Measurements from ENCODE around the gene RGS12. TPM values are rescaled to one million over a fixed set of nuclear protein-coding genes. Genes with fewer than 3 reads are reported as not detected.

The RGS12 gene
- total and polyA plus RNA-seq, 2 of the 8 experiments (the other 6 are each of a cell fraction or from before 2014, with no cell fraction given) = 6.0 to 16.4 TPM

- Histone ChIP-seq H2BK20ac (ENCODE audit: low read length) (no peak overlapping the region), H3K23me2 (ENCODE audit: low read depth, low read length) (no peaks in the 10 kb centered on the region; the same call in 1 of the 2 replicates), H2AFZ (ENCODE audit: low read length) (no peak overlapping the region), H2BK15ac (ENCODE audit: low read length) (peak overlapping the region; percentile 19; the same call in 1 of the 2 replicates), H4K5ac (ENCODE audit: insufficient read length, low read depth, low read length) (no peak overlapping the region), H3K27me3 (replicated peaks in 1 of 4; ENCODE audit: control insufficient read depth in 3 of 4, extremely low read depth in 1 of 4, insufficient read depth in 3 of 4, low read length in 3 of 4) (no peaks in the 10 kb centered on the region), H2BK12ac (ENCODE audit: low read depth, low read length) (no peak overlapping the region), H3K27ac (ENCODE audit: low read depth, low read length) (no peak overlapping the region), H3K79me1 (ENCODE audit: low read depth, low read length) (peaks cover 5% of the 10 kb centered on the region), H3K9ac (replicated peaks in 1 of 4; ENCODE audit: extremely low read depth in 1 of 4, low read depth in 3 of 4, low read length in 3 of 4) (no peak overlapping the region), H3K4me1 (replicated peaks in 1 of 4; ENCODE audit: control insufficient read depth in 3 of 4, insufficient read depth in 4 of 4, low read length in 3 of 4) (peaks cover 0 to 8% (median 5%) of the 10 kb centered on the region in 4 experiments; a peak in 3 of 7 replicates), H3K4me3 (ENCODE audit: extremely low read depth in 1 of 4, insufficient read depth in 2 of 4, low read depth in 3 of 4, low read length in 4 of 4) (no peak overlapping the region), H3K23ac (ENCODE audit: insufficient read length) (no peak overlapping the region), H3K4me2 (ENCODE audit: insufficient read depth in 1 of 2, low read depth in 2 of 2, low read length in 2 of 2) (peak overlapping the region in 1 of 2 experiments; percentile 14; a peak in 1 of 4 replicates), H2BK5ac (ENCODE audit: low read depth, low read length) (no peak overlapping the region; the same call in 1 of the 2 replicates), H3K79me2 (ENCODE audit: control insufficient read depth in 1 of 2, insufficient read depth in 2 of 2, low read length in 2 of 2) (no peaks in the 10 kb centered on the region), H2AK5ac (ENCODE audit: low read depth, low read length) (no peak overlapping the region), H3K36me3 (ENCODE audit: control insufficient read depth in 2 of 4, insufficient read depth in 4 of 4, low read length in 3 of 4) (no peaks in the 10 kb centered on the region), H3K56ac (replicated peaks; ENCODE audit: insufficient read length, low read depth, low read length) (no peak overlapping the region), H4K20me1 (replicated peaks in 1 of 2; ENCODE audit: control insufficient read depth in 1 of 2, insufficient read depth in 2 of 2, low read length in 2 of 2) (peaks cover 0 to 4% of the 10 kb centered on the region in 2 experiments), H3K4ac (replicated peaks; ENCODE audit: insufficient read length, low read depth, low read length) (no peak overlapping the region), H3K18ac (ENCODE audit: extremely low read depth, low read length) (no peak overlapping the region), H2BK120ac (replicated peaks; ENCODE audit: low read depth, low read length) (no peak overlapping the region), H4K8ac (ENCODE audit: extremely low read depth, insufficient read depth, low read length) (no peak overlapping the region; the same call in 1 of the 2 replicates), H3K9me3 (ENCODE audit: insufficient read depth in 2 of 2, low read depth in 1 of 2, low read length in 1 of 2) (no peaks in the 10 kb centered on the region), H4K91ac (replicated peaks; ENCODE audit: insufficient read length, low read length) (no peak overlapping the region), H3K14ac (ENCODE audit: insufficient read length) (no peak overlapping the region)
- 60% methylated on average over 18 of the region's 18 CpGs; no CpG with 5 or more reads in 1 of the 2 experiments for WGBS, 2 experiments (ENCODE audit: extremely low coverage in 1 of 2, insufficient coverage in 1 of 2, insufficient read length in 1 of 2, insufficient replicate concordance in 2 of 2, low coverage in 1 of 2, low lambda C conversion rate in 2 of 2, missing lambda C conversion rate in 1 of 2)
- peak; percentile 91 for FAIRE-seq
- peak; percentile 49 to 80 for DNase-seq (ENCODE audit: low read depth in 1 of 2, low spot score in 2 of 2)
- CTCF ChIA-PET (ENCODE audit: partially characterized antibody) = interaction anchor here (0.7 to 11.1 kb wide), 31 partner anchors 8 to 791 kb away, joined by 3 to 124 read pairs (median 4); partner anchors contain the start of genes HGFAC and MSANTD1
- POLR2A ChIA-PET (ENCODE audit: partially characterized antibody) = interaction anchor here (0.7 kb wide), 2 partner anchors 29 to 68 kb away, joined by 3 read pairs; no protein-coding TSS in a partner anchor
- 0 out of 2 replicates have a peak, but pooled peaks have one; percentile 21 for TF ChIP-seq CREB1 (IDR thresholded peaks at IDR 0.05)
- TF ChIP-seq BACH1 (IDR thresholded peaks at IDR 0.05; ENCODE audit: low read length) = no peak
- no peak for TF ChIP-seq EZH2 (IDR thresholded peaks at IDR 0.05; ENCODE audit: low read depth, low read length, severe bottlenecking)
- no peak for TF ChIP-seq RFX5 (IDR thresholded peaks at IDR 0.05; ENCODE audit: borderline replicate concordance, low read depth, low read length)
- TF ChIP-seq ATF3 (IDR thresholded peaks at IDR 0.05; ENCODE audit: insufficient read depth, low read depth, low read length) = no peak
Observed at GRCh38 chr4:3324093-3324815, 31.4 kb downstream of the RGS12 start.

Measured in H1 (cell line).